GM18909 (cell line): ENCODE data around the gene CORO1C.

Experiments used
- ATAC-seq: cut with Tn5 transposase; IDR thresholded peaks from one replicate; pipeline ENCODE4 v1.9.1; 2021; ENCODE audit warnings: mild to moderate bottlenecking; ENCODE audit not compliant: unreplicated experiment, poor library complexity

CORO1C gene

GRCh38 chr12:108727868-108728735 is 3.2 kb downstream of the CORO1C start:
- no peak for ATAC-seq

- no peak for ATAC-seq
Measured at GRCh38 chr12:108727161-108727560, 4.2 kb downstream of the CORO1C start.

GRCh38 chr12:108724890-108725151 is 6.5 kb downstream of the CORO1C start:
- no peak for ATAC-seq

- no peak for ATAC-seq
Measured at GRCh38 chr12:108724054-108724889, 7.0 kb downstream of the CORO1C start.

- no peak for ATAC-seq
Measured at GRCh38 chr12:108722992-108723766, 8.1 kb downstream of the CORO1C start.

- ATAC-seq: no peak
Measured at GRCh38 chr12:108722463-108722862, 8.9 kb downstream of the CORO1C start.

GRCh38 chr12:108721824-108722223 is 9.5 kb downstream of the CORO1C start:
- no peak for ATAC-seq

GRCh38 chr12:108720757-108721514 is 10.4 kb downstream of the CORO1C start:
- ATAC-seq: no peak

- ATAC-seq: no peak
Measured at GRCh38 chr12:108717243-108717642, 14.1 kb downstream of the CORO1C start.

- no peak for ATAC-seq
Measured at GRCh38 chr12:108714866-108715265, 16.5 kb downstream of the CORO1C start.

GRCh38 chr12:108713471-108713870 is 17.8 kb downstream of the CORO1C start:
- no peak for ATAC-seq

GRCh38 chr12:108712925-108713203 is 18.5 kb downstream of the CORO1C start:
- ATAC-seq: no peak

GRCh38 chr12:108712165-108712924 is 19.0 kb downstream of the CORO1C start:
- ATAC-seq: no peak

GRCh38 chr12:108711489-108712164 is 19.7 kb downstream of the CORO1C start:
- no peak for ATAC-seq

GRCh38 chr12:108709697-108710096 is 21.6 kb downstream of the CORO1C start:
- no peak for ATAC-seq

- no peak for ATAC-seq
Measured at GRCh38 chr12:108704527-108704926, 26.8 kb downstream of the CORO1C start.

- no peak for ATAC-seq
Measured at GRCh38 chr12:108702595-108703320, 28.6 kb downstream of the CORO1C start.

GRCh38 chr12:108701779-108702441 is 29.4 kb downstream of the CORO1C start:
- no peak for ATAC-seq
